ENCODE measurements around the gene FLRT1.

The FLRT1 gene

GRCh38 chr11:64069401-64070313, 33.9 kb downstream of the FLRT1 start:
- Histone ChIP-seq H4K5ac (ENCODE audit: low read length) (no peak overlapping the region), H3K18ac (ENCODE audit: low read length) (no peak overlapping the region), H3K4me1 (ENCODE audit: control insufficient read depth, low read depth, low read length) (peaks cover 3% of the 10 kb centered on the region), H3K79me1 (ENCODE audit: low read length) (no peaks in the 10 kb centered on the region), H2BK5ac (ENCODE audit: low read length) (no peak overlapping the region), H3K27me3 (ENCODE audit: insufficient read depth, low read length, poor library complexity) (no peaks in the 10 kb centered on the region), H3K56ac (ENCODE audit: low read length) (no peak overlapping the region), H3K36me3 (ENCODE audit: control insufficient read depth, insufficient read depth, low read length) (no peaks in the 10 kb centered on the region), H3K9ac (ENCODE audit: low read length) (no peak overlapping the region), H3K23ac (ENCODE audit: low read length) (no peak overlapping the region), H2AK5ac (ENCODE audit: low read length) (no peak overlapping the region), H3K4me3 (ENCODE audit: low read length) (no peak overlapping the region), H3K4me2 (ENCODE audit: low read length) (no peak overlapping the region), H2BK15ac (replicated peaks; ENCODE audit: low read depth) (no peak overlapping the region), H4K8ac (ENCODE audit: low read depth, low read length) (no peak overlapping the region), H3K27ac (ENCODE audit: low read depth, low read length) (no peak overlapping the region), H2BK120ac (ENCODE audit: low read depth, low read length) (no peak overlapping the region), H3K79me2 (ENCODE audit: control insufficient read depth, insufficient read depth, low read length) (no peaks in the 10 kb centered on the region), H3K4ac (ENCODE audit: low read depth, low read length) (no peak overlapping the region)
- DNase-seq: no peak
- no CpG with 5 or more reads among the region's 23 CpGs for WGBS (ENCODE audit: extremely low coverage, insufficient coverage, low lambda C conversion rate)

- WGBS (ENCODE audit: extremely low coverage, insufficient coverage, low lambda C conversion rate): no CpG with 5 or more reads among the region's 12 CpGs
- Histone ChIP-seq H2BK15ac (replicated peaks; ENCODE audit: low read depth) (no peak overlapping the region), H3K56ac (ENCODE audit: low read length) (no peak overlapping the region), H2AK5ac (ENCODE audit: low read length) (no peak overlapping the region), H4K5ac (ENCODE audit: low read length) (no peak overlapping the region), H3K18ac (ENCODE audit: low read length) (no peak overlapping the region), H3K27me3 (ENCODE audit: insufficient read depth, low read length, poor library complexity) (no peaks in the 10 kb centered on the region), H3K4me2 (ENCODE audit: low read length) (no peak overlapping the region), H3K9ac (ENCODE audit: low read length) (no peak overlapping the region), H3K79me1 (ENCODE audit: low read length) (no peaks in the 10 kb centered on the region), H3K23ac (ENCODE audit: low read length) (no peak overlapping the region), H3K4me3 (ENCODE audit: low read length) (no peak overlapping the region), H2BK120ac (ENCODE audit: low read depth, low read length) (no peak overlapping the region), H3K36me3 (ENCODE audit: control insufficient read depth, insufficient read depth, low read length) (no peaks in the 10 kb centered on the region), H3K27ac (ENCODE audit: low read depth, low read length) (no peak overlapping the region), H4K8ac (ENCODE audit: low read depth, low read length) (no peak overlapping the region), H3K4me1 (ENCODE audit: control insufficient read depth, low read depth, low read length) (peaks cover 3% of the 10 kb centered on the region), H2BK5ac (ENCODE audit: low read length) (no peak overlapping the region), H3K4ac (ENCODE audit: low read depth, low read length) (no peak overlapping the region), H3K79me2 (ENCODE audit: control insufficient read depth, insufficient read depth, low read length) (no peaks in the 10 kb centered on the region)
- DNase-seq: peak; percentile 28
Measured at GRCh38 chr11:64070314-64070681, 34.6 kb downstream of the FLRT1 start.

- Histone ChIP-seq H3K9ac (ENCODE audit: low read length) (no peak overlapping the region), H3K4ac (ENCODE audit: low read depth, low read length) (no peak overlapping the region), H3K18ac (ENCODE audit: low read length) (no peak overlapping the region), H3K4me1 (ENCODE audit: control insufficient read depth, low read depth, low read length) (peaks cover 3% of the 10 kb centered on the region), H3K79me2 (ENCODE audit: control insufficient read depth, insufficient read depth, low read length) (no peaks in the 10 kb centered on the region), H2BK5ac (ENCODE audit: low read length) (no peak overlapping the region), H3K56ac (ENCODE audit: low read length) (no peak overlapping the region), H4K8ac (ENCODE audit: low read depth, low read length) (no peak overlapping the region), H3K4me3 (ENCODE audit: low read length) (no peak overlapping the region), H2BK120ac (ENCODE audit: low read depth, low read length) (no peak overlapping the region), H2BK15ac (replicated peaks; ENCODE audit: low read depth) (no peak overlapping the region), H2AK5ac (ENCODE audit: low read length) (no peak overlapping the region), H3K27ac (ENCODE audit: low read depth, low read length) (no peak overlapping the region), H3K23ac (ENCODE audit: low read length) (no peak overlapping the region), H3K4me2 (ENCODE audit: low read length) (no peak overlapping the region), H3K36me3 (ENCODE audit: control insufficient read depth, insufficient read depth, low read length) (no peaks in the 10 kb centered on the region), H4K5ac (ENCODE audit: low read length) (no peak overlapping the region), H3K27me3 (ENCODE audit: insufficient read depth, low read length, poor library complexity) (no peaks in the 10 kb centered on the region), H3K79me1 (ENCODE audit: low read length) (no peaks in the 10 kb centered on the region)
- no CpG with 5 or more reads among the region's 20 CpGs for WGBS (ENCODE audit: extremely low coverage, insufficient coverage, low lambda C conversion rate)
- no peak for DNase-seq
Measured at GRCh38 chr11:64071849-64072248, 36.1 kb downstream of the FLRT1 start.

- Histone ChIP-seq H3K4me2 (ENCODE audit: low read length) (no peak overlapping the region), H3K23ac (ENCODE audit: low read length) (no peak overlapping the region), H3K4me1 (ENCODE audit: control insufficient read depth, low read depth, low read length) (peaks cover 2% of the 10 kb centered on the region), H3K27ac (ENCODE audit: low read depth, low read length) (no peak overlapping the region), H3K18ac (ENCODE audit: low read length) (no peak overlapping the region), H3K79me2 (ENCODE audit: control insufficient read depth, insufficient read depth, low read length) (no peaks in the 10 kb centered on the region), H3K56ac (ENCODE audit: low read length) (no peak overlapping the region), H2BK5ac (ENCODE audit: low read length) (no peak overlapping the region), H4K5ac (ENCODE audit: low read length) (no peak overlapping the region), H3K4me3 (ENCODE audit: low read length) (no peak overlapping the region), H3K4ac (ENCODE audit: low read depth, low read length) (no peak overlapping the region), H3K27me3 (ENCODE audit: insufficient read depth, low read length, poor library complexity) (no peaks in the 10 kb centered on the region), H2BK15ac (replicated peaks; ENCODE audit: low read depth) (no peak overlapping the region), H4K8ac (ENCODE audit: low read depth, low read length) (no peak overlapping the region), H3K36me3 (ENCODE audit: control insufficient read depth, insufficient read depth, low read length) (no peaks in the 10 kb centered on the region), H3K79me1 (ENCODE audit: low read length) (no peaks in the 10 kb centered on the region), H3K9ac (ENCODE audit: low read length) (no peak overlapping the region), H2BK120ac (ENCODE audit: low read depth, low read length) (no peak overlapping the region), H2AK5ac (ENCODE audit: low read length) (no peak overlapping the region)
- no CpG with 5 or more reads among the region's 8 CpGs for WGBS (ENCODE audit: extremely low coverage, insufficient coverage, low lambda C conversion rate)
- no peak for DNase-seq
Measured at GRCh38 chr11:64072403-64072802, 36.7 kb downstream of the FLRT1 start.

GRCh38 chr11:64072871-64073270, 37.1 kb downstream of the FLRT1 start:
- Histone ChIP-seq H3K79me2 (ENCODE audit: control insufficient read depth, insufficient read depth, low read length) (no peaks in the 10 kb centered on the region), H4K8ac (ENCODE audit: low read depth, low read length) (no peak overlapping the region), H2BK120ac (ENCODE audit: low read depth, low read length) (no peak overlapping the region), H3K4me2 (ENCODE audit: low read length) (no peak overlapping the region), H3K4me3 (ENCODE audit: low read length) (no peak overlapping the region), H3K23ac (ENCODE audit: low read length) (no peak overlapping the region), H2BK5ac (ENCODE audit: low read length) (no peak overlapping the region), H3K36me3 (ENCODE audit: control insufficient read depth, insufficient read depth, low read length) (no peaks in the 10 kb centered on the region), H3K18ac (ENCODE audit: low read length) (no peak overlapping the region), H2BK15ac (replicated peaks; ENCODE audit: low read depth) (no peak overlapping the region), H3K79me1 (ENCODE audit: low read length) (no peaks in the 10 kb centered on the region), H3K9ac (ENCODE audit: low read length) (no peak overlapping the region), H3K27me3 (ENCODE audit: insufficient read depth, low read length, poor library complexity) (no peaks in the 10 kb centered on the region), H4K5ac (ENCODE audit: low read length) (no peak overlapping the region), H3K27ac (ENCODE audit: low read depth, low read length) (no peak overlapping the region), H3K4ac (ENCODE audit: low read depth, low read length) (no peak overlapping the region), H3K56ac (ENCODE audit: low read length) (no peak overlapping the region), H2AK5ac (ENCODE audit: low read length) (no peak overlapping the region), H3K4me1 (ENCODE audit: control insufficient read depth, low read depth, low read length) (no peaks in the 10 kb centered on the region)
- WGBS (ENCODE audit: extremely low coverage, insufficient coverage, low lambda C conversion rate): no CpG with 5 or more reads among the region's 9 CpGs
- no peak for DNase-seq

- no peak overlapping the region for H3K4ac ChIP-seq (ENCODE audit: low read depth, low read length)
- H3K79me1 ChIP-seq (ENCODE audit: low read length): no peaks in the 10 kb centered on the region
- no peaks in the 10 kb centered on the region for H3K79me2 ChIP-seq (ENCODE audit: control insufficient read depth, insufficient read depth, low read length)
- no peak for DNase-seq
- H3K4me1 ChIP-seq (ENCODE audit: control insufficient read depth, low read depth, low read length): no peaks in the 10 kb centered on the region
- no peak overlapping the region for H4K8ac ChIP-seq (ENCODE audit: low read depth, low read length)
- H2BK15ac ChIP-seq (replicated peaks; ENCODE audit: low read depth): no peak overlapping the region
- H3K9ac ChIP-seq (ENCODE audit: low read length): no peak overlapping the region
- H3K18ac ChIP-seq (ENCODE audit: low read length): no peak overlapping the region
- no peaks in the 10 kb centered on the region for H3K27me3 ChIP-seq (ENCODE audit: insufficient read depth, low read length, poor library complexity)
- H3K23ac ChIP-seq (ENCODE audit: low read length): no peak overlapping the region
- no peak overlapping the region for H3K4me3 ChIP-seq (ENCODE audit: low read length)
- H3K36me3 ChIP-seq (ENCODE audit: control insufficient read depth, insufficient read depth, low read length): no peaks in the 10 kb centered on the region
- no peak overlapping the region for H3K27ac ChIP-seq (ENCODE audit: low read depth, low read length)
- WGBS (ENCODE audit: extremely low coverage, insufficient coverage, low lambda C conversion rate): no CpG with 5 or more reads among the region's 13 CpGs
- H2BK120ac ChIP-seq (ENCODE audit: low read depth, low read length): no peak overlapping the region
- H4K5ac ChIP-seq (ENCODE audit: low read length): no peak overlapping the region
- no peak overlapping the region for H2BK5ac ChIP-seq (ENCODE audit: low read length)
- no peak overlapping the region for H3K56ac ChIP-seq (ENCODE audit: low read length)
- H3K4me2 ChIP-seq (ENCODE audit: low read length): no peak overlapping the region
- no peak overlapping the region for H2AK5ac ChIP-seq (ENCODE audit: low read length)
Measured at GRCh38 chr11:64073542-64073941, 37.8 kb downstream of the FLRT1 start.
